Esophagus muscularis mucosa (tissue), 4 donors: ENCODE measurements around the gene PRDM2. TPM values are rescaled to one million over a fixed set of nuclear protein-coding genes. Genes with fewer than 3 reads are reported as not detected.
A peak's percentile ranks its signal among the peaks of the same experiment; 100 is the strongest.

Experiments used
- DNase-seq: peaks from one replicate; pipeline ENCODE4 v3.0.0-alpha.2; 2017; ENCODE audit errors: extremely low spot score
- H3K27ac ChIP-seq, 4 donors: fragments of 200-600 bp; sonication (generic); replicated peaks in 1 of 4; 1 replicate in 3 of 4; 2 replicates in 1 of 4; pipeline ENCODE4 v1.5.1; 2016 to 2019; ENCODE audit warnings: mild to moderate bottlenecking in 1 of 4
- H3K27me3 ChIP-seq, 4 donors: fragments of 200-600 bp; sonication (generic); one replicate each; pipeline versions ENCODE4 v1.5.1 to v1.6.0; 2016 to 2019
- H3K36me3 ChIP-seq, 4 donors: fragments of 200-600 bp; sonication (generic); one replicate each; pipeline ENCODE4 v1.5.1; 2016 to 2019
- H3K4me1 ChIP-seq, 4 donors: fragments of 200-600 bp; sonication (generic); one replicate each; pipeline ENCODE4 v1.5.1; 2016 to 2019
- H3K4me3 ChIP-seq, 4 donors: fragments of 200-600 bp; sonication (generic); 1 replicate in 2 of 4; 2 replicates in 2 of 4; pipeline ENCODE4 v1.5.1; 2016 to 2019; ENCODE audit warnings: mild to moderate bottlenecking in 4 of 4, moderate library complexity in 1 of 4
- H3K9me3 ChIP-seq, 4 donors: fragments of 200-600 bp; sonication (generic); 1 replicate in 3 of 4; 2 replicates in 1 of 4; pipeline ENCODE4 v1.5.1; 2016 to 2019
- CTCF ChIP-seq, 3 experiments: fragments of 200-600 bp in 2 of 3; fragments of 450-650 bp in 1 of 3; sonication (generic) in 2 of 3; IDR thresholded peaks; one replicate each; pipeline ENCODE4 v1.5.1; 2017 to 2019; ENCODE audit warnings: antibody characterized with exemption in 3 of 3, mild to moderate bottlenecking in 2 of 3, moderate library complexity in 1 of 3
- EP300 ChIP-seq: sonication (generic); formaldehyde crosslinking; IDR thresholded peaks from one replicate; pipeline ENCODE4 v1.6.1; 2017; ENCODE audit warnings: antibody characterized with exemption
- POLR2A ChIP-seq: fragments of 450-650 bp; IDR thresholded peaks from one replicate; pipeline ENCODE4 v1.6.1; 2017; ENCODE audit warnings: antibody characterized with exemption, moderate library complexity, mild to moderate bottlenecking, low read depth
- POLR2AphosphoS5 ChIP-seq, 2 donors: sonication (generic); formaldehyde crosslinking; IDR thresholded peaks; one replicate each; pipeline ENCODE4 v1.6.1; 2017; ENCODE audit warnings: antibody characterized with exemption in 2 of 2
- WGBS: methylation state at CpG from one replicate; pipeline ENCODE4 v1.1.5; 2018; 5-methylcytosine and 5-hydroxymethylcytosine counted together
- intact Hi-C: fragments of 100-400 bp; cut with DNase I; formaldehyde crosslinking; loops from one replicate; pipeline ENCODE4 v1.15.1; 2023
- total RNA-seq, 4 donors: library from RNA; depleted of rRNA; stranded (reverse); fragments of >200 nt; gene quantifications; one replicate each; pipeline versions ENCODE4 v1.1.0 to v1.2.1, GENCODE V29; 2016

Gene PRDM2
- total RNA-seq, 4 donors from 2014 or later = 32.5 to 54.6 (median 44.2) TPM

GRCh38 chr1:13694886-13695684 lies 4.9 kb upstream of the PRDM2 start:
- no peaks in the 10 kb centered on the region for H3K36me3 ChIP-seq
- H3K4me3 ChIP-seq = no peak overlapping the region
- TF ChIP-seq EP300 (no peak), CTCF (IDR thresholded peaks at IDR 0.05) (no peak), POLR2AphosphoS5 (IDR thresholded peaks at IDR 0.05) (no peak), POLR2A (no peak)
- no peaks in the 10 kb centered on the region for H3K9me3 ChIP-seq
- no peak for DNase-seq
- intact Hi-C loops = no loop called here
- peaks cover 0 to 24% (median 0%) of the 10 kb centered on the region in 4 donors for H3K27me3 ChIP-seq
- H3K4me1 ChIP-seq = peaks cover 5 to 8% (median 6%) of the 10 kb centered on the region in 4 donors
- H3K27ac ChIP-seq = no peak overlapping the region
- WGBS = 84% methylated on average over 21 of the region's 21 CpGs

GRCh38 chr1:13697738-13698137 lies 2.2 kb upstream of the PRDM2 start:
- Histone ChIP-seq H3K27ac (no peak overlapping the region), H3K4me1 (peaks cover 5 to 24% (median 19%) of the 10 kb centered on the region in 4 donors), H3K9me3 (no peaks in the 10 kb centered on the region), H3K36me3 (no peaks in the 10 kb centered on the region), H3K4me3 (no peak overlapping the region), H3K27me3 (peaks cover 0 to 14% (median 0%) of the 10 kb centered on the region in 4 donors)
- TF ChIP-seq EP300 = no peak
- TF ChIP-seq POLR2A = no peak
- no peak for TF ChIP-seq CTCF (IDR thresholded peaks at IDR 0.05)
- TF ChIP-seq POLR2AphosphoS5 (IDR thresholded peaks at IDR 0.05) = no peak
- intact Hi-C loops = no loop called here
- no peak for DNase-seq
- WGBS = 90% methylated on average over 2 of the region's 2 CpGs

GRCh38 chr1:13699510-13699909 lies 478 bp upstream of the PRDM2 start:
- Histone ChIP-seq H3K27ac (peak overlapping the region; percentile 89 to 95 (median 94)), H3K4me1 (peaks cover 5 to 24% (median 19%) of the 10 kb centered on the region in 4 donors), H3K4me3 (peak overlapping the region; percentile 69 to 90 (median 83)), H3K27me3 (peaks cover 0 to 10% (median 0%) of the 10 kb centered on the region in 4 donors), H3K9me3 (no peaks in the 10 kb centered on the region), H3K36me3 (no peaks in the 10 kb centered on the region)
- no peak for TF ChIP-seq EP300
- TF ChIP-seq POLR2A = no peak
- TF ChIP-seq CTCF (IDR thresholded peaks at IDR 0.05) = no peak
- TF ChIP-seq POLR2AphosphoS5 (IDR thresholded peaks at IDR 0.05) = no peak
- no peak for DNase-seq
- WGBS = 64% methylated on average over 16 of the region's 16 CpGs
- intact Hi-C loops = no loop called here

GRCh38 chr1:13700521-13701270 lies 708 bp downstream of the PRDM2 start:
- intact Hi-C loops = loop anchor here (2.0 kb wide), 1 partner anchor 48 kb away; no protein-coding TSS in a partner anchor
- Histone ChIP-seq H3K36me3 (no peaks in the 10 kb centered on the region), H3K4me3 (peak overlapping the region; percentile 69 to 90 (median 83)), H3K27me3 (no peaks in the 10 kb centered on the region), H3K27ac (peak overlapping the region; percentile 89 to 95 (median 94)), H3K4me1 (peaks cover 5 to 24% (median 19%) of the 10 kb centered on the region in 4 donors), H3K9me3 (no peaks in the 10 kb centered on the region)
- TF ChIP-seq EP300 (no peak), POLR2AphosphoS5 (IDR thresholded peaks at IDR 0.05) (peak; percentile 5 to 19), CTCF (IDR thresholded peaks at IDR 0.05) (no peak)
- 17% methylated on average over 29 of the region's 48 CpGs for WGBS
- no peak for DNase-seq
